H1 (cell line): ENCODE results near the gene SRSF3. TPM values are rescaled to one million over a fixed set of nuclear protein-coding genes. Genes with fewer than 3 reads are reported as not detected.

Experiments used
- CTCF ChIA-PET: fragments of 300-600 bp; sonication (Branson Sonifier 250); formaldehyde crosslinking; loops from one replicate; lab custom pipeline; 2021; ENCODE audit not compliant: partially characterized antibody; lab: Charles Lee
- POLR2A ChIA-PET: fragments of 300-600 bp; sonication (Branson Sonifier 250); formaldehyde crosslinking; loops from one replicate; lab custom pipeline; 2021; ENCODE audit warnings: inconsistent platforms; ENCODE audit not compliant: partially characterized antibody; lab: Charles Lee
- DNase-seq, 2 experiments: peaks; one replicate each; pipeline versions ENCODE4 v3.0.0 to v3.0.0-alpha.2; 2010 to 2022; ENCODE audit warnings: low spot score in 2 of 2, low read depth in 1 of 2, mixed read lengths in 1 of 2
- FAIRE-seq: peaks from 2 replicates; lab custom pipeline; 2011; peaks lifted over from hg19 to GRCh38; lab: Jason Lieb, UNC
- H2AFZ ChIP-seq: 2 replicates; pipeline ENCODE4 v1.8.1; 2012; ENCODE audit warnings: low read length, inconsistent platforms
- H2AK5ac ChIP-seq: 2 replicates; pipeline ENCODE4 v1.6.1; 2013; ENCODE audit warnings: low read depth, low read length
- H2BK120ac ChIP-seq: replicated peaks from 2 replicates; pipeline ENCODE3; 2013; ENCODE audit warnings: low read depth, low read length, inconsistent platforms
- H2BK12ac ChIP-seq: 2 replicates; pipeline ENCODE4 v1.6.1; 2013; ENCODE audit warnings: low read depth, low read length
- H2BK15ac ChIP-seq: 2 replicates; pipeline ENCODE4 v1.6.1; 2013; ENCODE audit warnings: low read length
- H2BK20ac ChIP-seq: 2 replicates; pipeline ENCODE4 v1.6.1; 2013; ENCODE audit warnings: low read length
- H2BK5ac ChIP-seq: 2 replicates; pipeline ENCODE4 v1.6.1; 2013; ENCODE audit warnings: low read depth, low read length
- H3K14ac ChIP-seq: 2 replicates; pipeline ENCODE4 v1.6.1; 2013; ENCODE audit warnings: inconsistent platforms; ENCODE audit not compliant: insufficient read length
- H3K18ac ChIP-seq: 2 replicates; pipeline ENCODE4 v1.6.1; 2013; ENCODE audit warnings: low read length; ENCODE audit errors: extremely low read depth
- H3K23ac ChIP-seq: 2 replicates; pipeline ENCODE4 v1.6.1; 2013; ENCODE audit warnings: inconsistent platforms; ENCODE audit not compliant: insufficient read length
- H3K23me2 ChIP-seq: 2 replicates; pipeline ENCODE4 v1.6.1; 2013; ENCODE audit warnings: low read depth, low read length
- H3K27ac ChIP-seq: 2 replicates; pipeline ENCODE4 v1.6.1; 2011; ENCODE audit warnings: low read depth, low read length, inconsistent platforms
- H3K27me3 ChIP-seq, 4 experiments: replicated peaks in 1 of 4; 1 replicate in 1 of 4; 2 replicates in 3 of 4; pipeline versions ENCODE4 v1.6.1 to v1.8.1; 2011 to 2013; ENCODE audit warnings: low read length in 3 of 4, mild to moderate bottlenecking in 3 of 4, inconsistent platforms in 2 of 4, mixed read lengths in 2 of 4, moderate library complexity in 1 of 4; ENCODE audit not compliant: control insufficient read depth in 3 of 4, insufficient read depth in 3 of 4; ENCODE audit errors: extremely low read depth in 1 of 4
- H3K36me3 ChIP-seq, 4 experiments: 2 replicates each; pipeline versions ENCODE4 v1.6.1 to v1.8.1; 2011 to 2013; ENCODE audit warnings: mild to moderate bottlenecking in 4 of 4, low read length in 3 of 4, moderate library complexity in 2 of 4, control low read depth in 1 of 4, inconsistent platforms in 1 of 4; ENCODE audit not compliant: insufficient read depth in 4 of 4, control insufficient read depth in 2 of 4
- H3K4ac ChIP-seq: replicated peaks from 2 replicates; pipeline ENCODE3; 2013; ENCODE audit warnings: low read length, low read depth, mixed read lengths, inconsistent platforms; ENCODE audit not compliant: insufficient read length
- H3K4me1 ChIP-seq, 4 experiments: replicated peaks in 1 of 4; 1 replicate in 1 of 4; 2 replicates in 3 of 4; pipeline versions ENCODE4 v1.6.1 to v1.8.1; 2011 to 2013; ENCODE audit warnings: low read length in 3 of 4, inconsistent platforms in 2 of 4, mixed read lengths in 1 of 4; ENCODE audit not compliant: insufficient read depth in 4 of 4, control insufficient read depth in 3 of 4
- H3K4me2 ChIP-seq, 2 experiments: 2 replicates each; pipeline versions ENCODE4 v1.6.1 to v1.8.1; 2011 to 2013; ENCODE audit warnings: low read depth in 2 of 2, low read length in 2 of 2, control low read depth in 1 of 2, inconsistent platforms in 1 of 2, mild to moderate bottlenecking in 1 of 2; ENCODE audit not compliant: insufficient read depth in 1 of 2
- H3K4me3 ChIP-seq, 4 experiments: fragments of 200-600, 300-600 bp in 1 of 4; sonication (generic), shearing (Covaris generic), sonication (Bioruptor Twin) in 1 of 4; 2 replicates each; pipeline versions ENCODE4 v1.5.1 to v1.8.1; 2011 to 2016; ENCODE audit warnings: low read length in 4 of 4, low read depth in 3 of 4, control low read depth in 2 of 4, inconsistent platforms in 2 of 4, mild to moderate bottlenecking in 2 of 4, mixed read lengths in 1 of 4, moderate library complexity in 1 of 4; ENCODE audit not compliant: insufficient read depth in 2 of 4; ENCODE audit errors: extremely low read depth in 1 of 4
- H3K56ac ChIP-seq: replicated peaks from 2 replicates; pipeline ENCODE3; 2013; ENCODE audit warnings: low read depth, mild to moderate bottlenecking, mixed read lengths, low read length, inconsistent platforms; ENCODE audit not compliant: insufficient read length
- H3K79me1 ChIP-seq: 2 replicates; pipeline ENCODE4 v1.6.1; 2013; ENCODE audit warnings: low read depth, low read length, control low read depth
- H3K79me2 ChIP-seq, 2 experiments: 2 replicates each; pipeline versions ENCODE4 v1.6.1 to v1.8.1; 2012 to 2013; ENCODE audit warnings: low read length in 2 of 2, mild to moderate bottlenecking in 2 of 2, inconsistent platforms in 1 of 2; ENCODE audit not compliant: insufficient read depth in 2 of 2, control insufficient read depth in 1 of 2
- H3K9ac ChIP-seq, 4 experiments: replicated peaks in 1 of 4; 1 replicate in 1 of 4; 2 replicates in 3 of 4; pipeline versions ENCODE4 v1.6.1 to v1.8.1; 2011 to 2013; ENCODE audit warnings: low read depth in 3 of 4, low read length in 3 of 4, control low read depth in 2 of 4, mild to moderate bottlenecking in 2 of 4, moderate library complexity in 2 of 4, inconsistent platforms in 1 of 4; ENCODE audit errors: extremely low read depth in 1 of 4
- H3K9me3 ChIP-seq, 2 experiments: 2 replicates each; pipeline versions ENCODE4 v1.6.1 to v1.8.1; 2012 to 2013; ENCODE audit warnings: mild to moderate bottlenecking in 2 of 2, moderate library complexity in 2 of 2, control low read depth in 1 of 2, inconsistent platforms in 1 of 2, low read depth in 1 of 2, low read length in 1 of 2, mixed read lengths in 1 of 2; ENCODE audit not compliant: insufficient read depth in 2 of 2
- H4K20me1 ChIP-seq, 2 experiments: replicated peaks in 1 of 2; 2 replicates each; pipeline versions ENCODE3 to v1.8.1; 2011 to 2013; ENCODE audit warnings: inconsistent platforms in 2 of 2, low read length in 2 of 2, mild to moderate bottlenecking in 1 of 2; ENCODE audit not compliant: insufficient read depth in 2 of 2, control insufficient read depth in 1 of 2
- H4K5ac ChIP-seq: 2 replicates; pipeline ENCODE4 v1.6.1; 2013; ENCODE audit warnings: low read length, low read depth, mixed read lengths, inconsistent platforms; ENCODE audit not compliant: insufficient read length
- H4K8ac ChIP-seq: 2 replicates; pipeline ENCODE4 v1.8.0; 2013; ENCODE audit warnings: mild to moderate bottlenecking, moderate library complexity, low read length, inconsistent platforms; ENCODE audit not compliant: insufficient read depth; ENCODE audit errors: extremely low read depth
- H4K91ac ChIP-seq: replicated peaks from 2 replicates; pipeline ENCODE3; 2013; ENCODE audit warnings: low read length, mixed read lengths, inconsistent platforms; ENCODE audit not compliant: insufficient read length
- ASH2L ChIP-seq: fragments of 200-600, 300-600 bp; sonication (generic); IDR thresholded peaks from one replicate; pipeline ENCODE4 v1.7.1; 2017; ENCODE audit warnings: low read length
- CBX5 ChIP-seq: fragments of 300-800, 300-1000 bp; sonication (generic); IDR thresholded peaks from 2 replicates; pipeline ENCODE4 v1.7.1; 2016; ENCODE audit warnings: antibody characterized with exemption, low read length, low read depth
- EP300 ChIP-seq, 2 experiments: IDR thresholded peaks; 1 replicate in 1 of 2; 2 replicates in 1 of 2; pipeline ENCODE4 v1.6.1; 2011 to 2012; ENCODE audit warnings: low read depth in 2 of 2, low read length in 2 of 2, mild to moderate bottlenecking in 2 of 2, borderline replicate concordance in 1 of 2, inconsistent platforms in 1 of 2, moderate library complexity in 1 of 2
- EZH2 ChIP-seq: fragments of 200-600 bp; sonication (generic); IDR thresholded peaks from 2 replicates; pipeline ENCODE4 v1.7.1; 2012; ENCODE audit warnings: low read depth, mild to moderate bottlenecking, moderate library complexity, low read length, inconsistent platforms; ENCODE audit not compliant: severe bottlenecking
- FOSL1 ChIP-seq: IDR thresholded peaks from 2 replicates; pipeline ENCODE4 v1.6.1; 2011; ENCODE audit warnings: mild to moderate bottlenecking, low read depth, low read length, moderate library complexity; ENCODE audit not compliant: insufficient read depth
- GABPA ChIP-seq: IDR thresholded peaks from 2 replicates; pipeline ENCODE4 v1.6.1; 2011; ENCODE audit warnings: mild to moderate bottlenecking, low read length, moderate library complexity, borderline replicate concordance; ENCODE audit not compliant: insufficient read depth
- HDAC6 ChIP-seq: IDR thresholded peaks from one replicate; pipeline ENCODE4 v1.7.1; 2012; ENCODE audit warnings: low read depth, mild to moderate bottlenecking, inconsistent platforms, low read length, moderate library complexity
- JUND ChIP-seq: IDR thresholded peaks from 2 replicates; pipeline ENCODE4 v1.6.1; 2011; ENCODE audit warnings: mild to moderate bottlenecking, improper control_type of control experiment, low read length
- NRF1 ChIP-seq: IDR thresholded peaks from 2 replicates; pipeline ENCODE4 v1.6.1; 2011; ENCODE audit warnings: mild to moderate bottlenecking, low read depth, low read length, improper control_type of control experiment
- RBBP5 ChIP-seq: IDR thresholded peaks from 2 replicates; pipeline ENCODE4 v1.7.1; 2012; ENCODE audit warnings: low read depth, mild to moderate bottlenecking, inconsistent platforms, low read length, moderate library complexity, borderline replicate concordance
- TAF1 ChIP-seq: IDR thresholded peaks from 2 replicates; pipeline ENCODE4 v1.6.1; 2011; ENCODE audit warnings: mild to moderate bottlenecking, low read depth, low read length
- WGBS, 2 experiments: shearing (Covaris generic) in 1 of 2; methylation state at CpG; one replicate each; pipeline versions ENCODE4 v1.1.6 to v1.1.7; 2013 to 2015; ENCODE audit warnings: low lambda C conversion rate in 2 of 2, mixed read lengths in 2 of 2, inconsistent platforms in 1 of 2, low coverage in 1 of 2, missing lambda C conversion rate in 1 of 2; ENCODE audit not compliant: insufficient replicate concordance in 2 of 2, insufficient coverage in 1 of 2, insufficient read length in 1 of 2; ENCODE audit errors: extremely low coverage in 1 of 2, missing lambda C conversion rate in 1 of 2; 5-methylcytosine and 5-hydroxymethylcytosine counted together
- polyA plus RNA-seq, 7 experiments: library from polyadenylated mRNA; depleted of rRNA in 3 of 7; stranded (reverse) in 5 of 7; unstranded in 2 of 7; fragments of >200 nt in 5 of 7; fragments of 200-250 nt in 2 of 7; gene quantifications; 1 replicate in 5 of 7; 2 replicates in 1 of 7; 4 replicates in 1 of 7; pipeline versions ENCODE4 v1.2.1 to v1.2.3, GENCODE V29; 2011 to 2013; ENCODE audit warnings: missing spikeins in 2 of 7, mixed read lengths in 2 of 7
- total RNA-seq: library from RNA; stranded (reverse); fragmentation: NEBNext Ultra II Directional; extraction: Animal tissue kit (Norgen Biotek cat#: 25700); gene quantifications from 2 replicates; pipeline ENCODE4 v1.2.1, GENCODE V29; 2021

Gene SRSF3
- total and polyA plus RNA-seq, 2 of the 8 experiments (the other 6 are each of a cell fraction or from before 2014, with no cell fraction given) = 471 to 689 TPM

- ChIA-PET POLR2A (no interaction called here), CTCF (interaction anchor here (1.1 to 1.2 kb wide), 2 partner anchors 8 to 188 kb away, joined by 3 read pairs; no protein-coding TSS in a partner anchor)
- FAIRE-seq = no peak
- TF ChIP-seq HDAC6 (no peak), FOSL1 (no peak), TAF1 (no peak), CBX5 (no peak), JUND (no peak), RBBP5 (no peak), EP300 (IDR thresholded peaks at IDR 0.05; ENCODE audit: borderline replicate concordance in 1 of 2, low read depth in 2 of 2, low read length in 2 of 2) (no peak), ASH2L (no peak), EZH2 (no peak), GABPA (no peak), NRF1 (no peak)
Observed at GRCh38 chr6:36571122-36572043, 22.8 kb upstream of the SRSF3 start.

More at GRCh38 chr6:36571122-36572043, 22.8 kb upstream of the SRSF3 start:
- Histone ChIP-seq H3K23me2 (peaks cover 2% of the 10 kb centered on the region; the same call in 1 of the 2 replicates), H3K9ac (no peak overlapping the region), H3K18ac (no peak overlapping the region), H3K36me3 (no peaks in the 10 kb centered on the region), H2BK5ac (no peak overlapping the region), H4K8ac (no peak overlapping the region), H2AK5ac (no peak overlapping the region), H4K5ac (no peak overlapping the region), H3K27me3 (no peaks in the 10 kb centered on the region), H3K79me1 (no peaks in the 10 kb centered on the region), H4K20me1 (no peaks in the 10 kb centered on the region), H2BK12ac (no peak overlapping the region), H2BK120ac (no peak overlapping the region), H3K79me2 (no peaks in the 10 kb centered on the region), H4K91ac (no peak overlapping the region), H3K4me2 (no peak overlapping the region), H3K56ac (no peak overlapping the region), H3K4ac (no peak overlapping the region), H3K4me3 (no peak overlapping the region), H2AFZ (no peak overlapping the region), H2BK20ac (no peak overlapping the region), H2BK15ac (no peak overlapping the region), H3K23ac (no peak overlapping the region), H3K27ac (no peak overlapping the region), H3K9me3 (no peaks in the 10 kb centered on the region), H3K4me1 (no peaks in the 10 kb centered on the region), H3K14ac (no peak overlapping the region)
- no peak for DNase-seq
- WGBS, 2 experiments = 87% methylated on average over 4 of the region's 4 CpGs; no CpG with 5 or more reads in 1 of the 2 experiments
